CD8-positive, alpha-beta memory T cell (primary cell): ENCODE results near the gene CCR9. TPM values are rescaled to one million over a fixed set of nuclear protein-coding genes. Genes with fewer than 3 reads are reported as not detected.

Experiments
- CTCF ChIA-PET: fragments of 350-600 bp; sonication (Branson Sonifier 250); formaldehyde crosslinking; loops from one replicate; lab custom pipeline; 2021; ENCODE audit warnings: antibody characterized with exemption; lab: Charles Lee
- POLR2A ChIA-PET: fragments of 350-600 bp; sonication (Branson Sonifier 250); formaldehyde crosslinking; loops from one replicate; lab custom pipeline; 2021; ENCODE audit warnings: antibody characterized with exemption; lab: Charles Lee
- DNase-seq, 5 donors: peaks; one replicate each; pipeline versions ENCODE4 v3.0.0 to v3.0.0-alpha.2; 2020 to 2022; ENCODE audit warnings: mixed read lengths in 1 of 5
- H3K27ac ChIP-seq: one replicate; pipeline ENCODE4 v1.7.0; 2013; ENCODE audit warnings: low read depth, mild to moderate bottlenecking, low read length, moderate library complexity
- H3K27me3 ChIP-seq: 2 replicates; pipeline ENCODE4 v1.7.0; 2013; ENCODE audit warnings: low read length, mild to moderate bottlenecking; ENCODE audit not compliant: insufficient read depth, poor library complexity, severe bottlenecking
- H3K36me3 ChIP-seq: 2 replicates; pipeline ENCODE4 v1.7.0; 2013; ENCODE audit warnings: mild to moderate bottlenecking, low read length, moderate library complexity; ENCODE audit not compliant: insufficient read depth
- H3K4me1 ChIP-seq: 2 replicates; pipeline ENCODE4 v1.7.0; 2013; ENCODE audit warnings: mild to moderate bottlenecking, low read length, moderate library complexity; ENCODE audit not compliant: insufficient read depth
- H3K4me3 ChIP-seq: 2 replicates; pipeline ENCODE4 v1.7.0; 2013; ENCODE audit warnings: mild to moderate bottlenecking, low read length
- H3K9me3 ChIP-seq: 2 replicates; pipeline ENCODE4 v1.7.0; 2013; ENCODE audit warnings: mild to moderate bottlenecking, low read length
- H3K27ac Mint-ChIP-seq, 8 donors: one replicate each; pipeline ENCODE4 v1.8.0; 2020 to 2021; ENCODE audit warnings: mixed read lengths in 8 of 8, mild to moderate bottlenecking in 6 of 8, inconsistent platforms in 3 of 8, moderate library complexity in 3 of 8
- H3K27me3 Mint-ChIP-seq, 2 donors: one replicate each; pipeline ENCODE4 v1.8.0; 2020 to 2021; ENCODE audit warnings: mixed read lengths in 2 of 2, mild to moderate bottlenecking in 1 of 2, moderate library complexity in 1 of 2
- H3K36me3 Mint-ChIP-seq, 3 donors: one replicate each; pipeline ENCODE4 v1.8.0; 2020 to 2021; ENCODE audit warnings: mixed read lengths in 3 of 3, inconsistent platforms in 1 of 3, mild to moderate bottlenecking in 1 of 3
- H3K4me1 Mint-ChIP-seq, 3 donors: one replicate each; pipeline ENCODE4 v1.8.0; 2020 to 2021; ENCODE audit warnings: mixed read lengths in 3 of 3, inconsistent platforms in 1 of 3, mild to moderate bottlenecking in 1 of 3
- H3K4me3 Mint-ChIP-seq, 7 donors: one replicate each; pipeline ENCODE4 v1.8.0; 2020 to 2021; ENCODE audit warnings: mixed read lengths in 7 of 7, mild to moderate bottlenecking in 6 of 7, moderate library complexity in 4 of 7, inconsistent platforms in 2 of 7
- H3K9me3 Mint-ChIP-seq, 5 donors: one replicate each; pipeline ENCODE4 v1.8.0; 2020 to 2022; ENCODE audit warnings: mixed read lengths in 5 of 5, mild to moderate bottlenecking in 3 of 5, moderate library complexity in 2 of 5, inconsistent platforms in 1 of 5
- polyA plus RNA-seq: library from polyadenylated mRNA; unstranded; fragments of 300-500 nt; fragmentation: Illumina TruSeq; gene quantifications from one replicate; pipeline ENCODE4 v1.2.3, GENCODE V29; 2021
- total RNA-seq, 2 experiments: library from RNA; stranded (reverse); gene quantifications; one replicate each; pipeline ENCODE4 v1.2.3, GENCODE V29; 2021

Gene CCR9, protein sequence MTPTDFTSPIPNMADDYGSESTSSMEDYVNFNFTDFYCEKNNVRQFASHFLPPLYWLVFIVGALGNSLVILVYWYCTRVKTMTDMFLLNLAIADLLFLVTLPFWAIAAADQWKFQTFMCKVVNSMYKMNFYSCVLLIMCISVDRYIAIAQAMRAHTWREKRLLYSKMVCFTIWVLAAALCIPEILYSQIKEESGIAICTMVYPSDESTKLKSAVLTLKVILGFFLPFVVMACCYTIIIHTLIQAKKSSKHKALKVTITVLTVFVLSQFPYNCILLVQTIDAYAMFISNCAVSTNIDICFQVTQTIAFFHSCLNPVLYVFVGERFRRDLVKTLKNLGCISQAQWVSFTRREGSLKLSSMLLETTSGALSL
- 1 to 10 TPM; 7.3 to 8.3 TPM for total RNA-seq
- polyA plus RNA-seq, result 1.4 TPM

DNA sequence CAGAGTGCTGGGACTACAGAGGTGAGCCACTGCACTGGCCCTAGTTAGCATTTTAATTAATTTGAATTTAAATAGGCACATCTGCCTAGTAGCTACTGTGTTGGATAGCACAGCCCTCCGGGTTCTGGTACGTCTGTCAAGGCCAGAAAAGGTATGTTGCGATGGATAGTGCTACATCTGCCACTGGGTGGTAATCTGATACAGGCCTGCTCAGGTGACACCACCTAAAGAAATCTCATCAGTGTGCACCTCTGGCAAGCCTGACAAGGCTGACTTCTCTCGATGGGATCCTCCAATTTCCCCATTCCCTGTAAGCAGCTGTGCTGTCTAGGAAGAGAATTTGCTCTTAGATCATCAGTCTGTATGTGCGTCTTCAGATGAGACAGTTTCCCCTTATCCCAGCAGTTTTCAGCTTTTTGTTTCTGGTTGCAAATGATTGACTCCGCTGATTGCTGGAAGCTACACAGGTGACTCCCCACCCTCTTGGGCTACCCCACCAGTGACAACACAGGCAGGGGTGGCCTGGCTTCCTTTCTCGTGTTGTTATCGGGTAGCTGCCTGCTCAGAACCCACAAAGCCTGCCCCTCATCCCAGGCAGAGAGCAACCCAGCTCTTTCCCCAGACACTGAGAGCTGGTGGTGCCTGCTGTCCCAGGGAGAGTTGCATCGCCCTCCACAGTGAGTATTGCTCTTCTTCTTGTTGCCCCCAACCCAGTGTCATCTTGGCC lies at the start of gene CCR9:
Gene CCR9 (plus strand): TSS at position 565 of the 727 bp plus-strand sequence. CDS start 8,391 bp downstream, outside the sequence.
- no peaks in the 10 kb centered on the region for H3K9me3 ChIP-seq
- H3K4me3 Mint-ChIP-seq, result peak within 1 kb of the TSS in 6 of 7 donors; percentile 3 to 71 (median 40)
- ChIA-PET POLR2A (interaction anchor here (0.6 to 1.3 kb wide), 2 partner anchors 35 to 60 kb away, joined by 3 to 6 read pairs; no protein-coding TSS in a partner anchor), CTCF (interaction anchor here (1.2 to 1.4 kb wide), 2 partner anchors 11 to 55 kb away, joined by 3 to 5 read pairs; no protein-coding TSS in a partner anchor)
- H3K36me3 ChIP-seq, result no peaks in the 10 kb centered on the region
- H3K4me1 Mint-ChIP-seq, result peaks cover 7 to 55% (median 19%) of the 10 kb centered on the region in 3 donors
- peaks cover 7% of the 10 kb centered on the region for H3K27me3 ChIP-seq
- H3K9me3 Mint-ChIP-seq, result no peaks in the 10 kb centered on the region
- no peak within 1 kb of the TSS for H3K4me3 ChIP-seq
- peaks cover 17% of the 10 kb centered on the region for H3K4me1 ChIP-seq
- H3K27me3 Mint-ChIP-seq, result peaks cover 13% of the 10 kb centered on the region in 2 donors
- peak within 1 kb of the TSS in 6 of 8 donors; percentile 7 to 82 (median 25) for H3K27ac Mint-ChIP-seq
- peak in 1 of 5 donors; percentile 77 for DNase-seq
- no peak within 1 kb of the TSS for H3K27ac ChIP-seq
- peaks cover 0 to 16% (median 2%) of the 10 kb centered on the region in 3 donors for H3K36me3 Mint-ChIP-seq

DNA sequence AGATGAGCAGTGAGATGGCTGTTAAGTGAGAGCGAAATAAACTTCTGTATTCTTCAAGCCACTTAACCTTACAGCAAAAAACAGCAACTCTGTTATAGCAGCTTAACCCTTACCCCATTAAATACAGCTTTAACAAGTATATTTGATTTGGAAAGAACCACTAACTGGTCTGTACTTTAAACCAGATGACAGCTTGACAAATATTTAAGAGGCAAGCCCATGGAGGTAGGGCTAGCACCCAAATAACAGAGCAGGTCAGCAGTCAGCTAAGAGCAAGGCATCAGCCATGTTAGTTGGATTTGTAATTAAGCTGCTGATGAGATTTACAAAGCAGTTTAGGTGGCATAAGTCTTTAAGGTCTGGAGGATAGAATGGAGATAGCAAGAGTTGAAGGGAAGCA lies 47.9 kb upstream of the CCR9 start:
- DNase-seq, result no peak
- Histone ChIP-seq H3K4me1 (peaks cover 15% of the 10 kb centered on the region), H3K4me3 (no peak overlapping the region), H3K9me3 (no peaks in the 10 kb centered on the region), H3K36me3 (peaks cover 11% of the 10 kb centered on the region), H3K27ac (no peak overlapping the region), H3K27me3 (no peaks in the 10 kb centered on the region)
- no peaks in the 10 kb centered on the region for H3K9me3 Mint-ChIP-seq
- peaks cover 20 to 32% (median 21%) of the 10 kb centered on the region in 3 donors for H3K4me1 Mint-ChIP-seq
- H3K36me3 Mint-ChIP-seq, result peaks cover 7 to 38% (median 13%) of the 10 kb centered on the region in 3 donors
- CTCF ChIA-PET, result no interaction called here
- peaks cover 0 to 2% of the 10 kb centered on the region in 2 donors for H3K27me3 Mint-ChIP-seq
- H3K27ac Mint-ChIP-seq, result no peak overlapping the region
- H3K4me3 Mint-ChIP-seq, result no peak overlapping the region
- POLR2A ChIA-PET, result no interaction called here

DNA sequence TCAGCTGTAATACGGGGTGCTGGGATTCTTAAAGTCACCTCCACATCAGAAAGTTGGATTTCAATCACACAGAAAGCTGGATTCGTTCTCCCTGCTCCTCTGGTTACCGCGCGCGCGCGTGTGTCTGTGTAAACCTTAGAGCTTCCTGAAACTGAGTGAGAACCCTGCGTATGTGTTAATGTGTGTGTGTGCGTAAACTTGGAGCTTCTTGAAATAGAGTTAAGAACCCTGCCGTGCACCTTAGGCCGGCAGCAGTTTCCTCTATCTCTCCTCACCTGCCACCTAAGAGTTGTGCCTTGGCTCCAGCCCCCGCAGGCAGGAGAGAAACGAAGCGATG lies 45.0 kb upstream of the CCR9 start:
- Histone ChIP-seq H3K27me3 (no peaks in the 10 kb centered on the region), H3K27ac (peak overlapping the region; percentile 87), H3K4me3 (peak overlapping the region; percentile 78), H3K4me1 (peaks cover 15% of the 10 kb centered on the region), H3K36me3 (no peaks in the 10 kb centered on the region), H3K9me3 (no peaks in the 10 kb centered on the region)
- ChIA-PET CTCF (interaction anchor here (0.7 to 2.5 kb wide), 8 partner anchors 16 to 135 kb away, joined by 3 to 11 read pairs (median 4); no protein-coding TSS in a partner anchor), POLR2A (interaction anchor here (0.9 to 1.2 kb wide), 2 partner anchors 31 to 40 kb away, joined by 3 read pairs; no protein-coding TSS in a partner anchor)
- no peak for DNase-seq
- H3K36me3 Mint-ChIP-seq, result peaks cover 4 to 20% (median 7%) of the 10 kb centered on the region in 3 donors
- H3K27me3 Mint-ChIP-seq, result peaks cover 0 to 2% of the 10 kb centered on the region in 2 donors
- H3K27ac Mint-ChIP-seq, result peak overlapping the region; percentile 87 to 98 (median 96)
- peaks cover 20 to 44% (median 21%) of the 10 kb centered on the region in 3 donors for H3K4me1 Mint-ChIP-seq
- peak overlapping the region; percentile 91 to 98 (median 94) for H3K4me3 Mint-ChIP-seq
- no peaks in the 10 kb centered on the region for H3K9me3 Mint-ChIP-seq

DNA sequence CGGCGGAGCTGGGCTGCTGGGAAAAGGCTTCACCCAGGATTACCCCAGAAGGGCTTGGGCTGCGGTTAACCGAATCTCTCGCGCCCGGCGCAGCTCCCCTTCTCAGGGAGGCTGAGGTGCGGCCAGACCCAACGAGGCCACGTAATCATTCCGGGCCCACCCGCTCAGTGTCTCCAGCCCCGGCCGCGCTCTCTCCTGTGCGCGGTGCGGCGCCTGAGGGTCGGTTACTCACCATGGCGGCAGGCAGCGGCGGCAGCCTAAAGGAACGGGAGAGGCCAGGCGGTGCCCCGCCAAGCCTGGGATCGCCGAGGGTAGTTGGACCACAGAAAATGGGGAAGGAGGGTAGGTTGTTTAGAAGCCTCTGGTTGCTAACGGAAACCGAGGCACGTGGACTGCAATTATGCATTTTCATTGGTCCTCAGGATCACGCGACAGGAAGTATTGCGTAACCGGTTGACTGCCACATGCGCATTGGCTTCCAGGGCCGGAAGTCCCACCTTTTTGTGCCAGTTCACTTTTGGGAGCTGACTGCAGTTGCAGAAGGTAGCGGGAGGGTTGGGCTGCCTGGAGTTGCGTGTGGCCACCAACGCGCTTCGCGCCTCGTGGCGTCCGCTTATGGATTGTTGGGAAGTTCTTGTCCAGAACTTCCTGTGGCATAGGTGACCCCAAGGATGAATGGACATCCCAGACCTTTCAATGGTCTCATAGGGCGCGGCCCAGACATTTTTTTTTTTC lies 44.4 kb upstream of the CCR9 start, which contains the start of gene LZTFL1:
Gene LZTFL1 (minus strand): TSS at position 363 of the 735 bp plus-strand sequence. CDS start 128 bp downstream, at position 235.
- Histone ChIP-seq H3K4me3 (peak within 1 kb of the TSS; percentile 78), H3K9me3 (no peaks in the 10 kb centered on the region), H3K27me3 (no peaks in the 10 kb centered on the region), H3K4me1 (peaks cover 15% of the 10 kb centered on the region), H3K36me3 (no peaks in the 10 kb centered on the region), H3K27ac (peak within 1 kb of the TSS; percentile 87)
- ChIA-PET CTCF (interaction anchor here (0.7 to 2.5 kb wide), 10 partner anchors 11 to 134 kb away, joined by 3 to 11 read pairs (median 3); no protein-coding TSS in a partner anchor), POLR2A (interaction anchor here (0.6 to 1.4 kb wide), 4 partner anchors 14 to 30 kb away, joined by 3 to 4 read pairs (median 4); no protein-coding TSS in a partner anchor)
- H3K36me3 Mint-ChIP-seq, result peaks cover under 1 to 14% (median 3%) of the 10 kb centered on the region in 3 donors
- H3K27ac Mint-ChIP-seq, result peak within 1 kb of the TSS; percentile 87 to 98 (median 96)
- no peaks in the 10 kb centered on the region for H3K9me3 Mint-ChIP-seq
- DNase-seq, result peak; percentile 74 to 95 (median 88)
- H3K27me3 Mint-ChIP-seq, result peaks cover 0 to 6% of the 10 kb centered on the region in 2 donors
- H3K4me3 Mint-ChIP-seq, result peak within 1 kb of the TSS; percentile 91 to 98 (median 94)
- H3K4me1 Mint-ChIP-seq, result peaks cover 20 to 44% (median 21%) of the 10 kb centered on the region in 3 donors

DNA sequence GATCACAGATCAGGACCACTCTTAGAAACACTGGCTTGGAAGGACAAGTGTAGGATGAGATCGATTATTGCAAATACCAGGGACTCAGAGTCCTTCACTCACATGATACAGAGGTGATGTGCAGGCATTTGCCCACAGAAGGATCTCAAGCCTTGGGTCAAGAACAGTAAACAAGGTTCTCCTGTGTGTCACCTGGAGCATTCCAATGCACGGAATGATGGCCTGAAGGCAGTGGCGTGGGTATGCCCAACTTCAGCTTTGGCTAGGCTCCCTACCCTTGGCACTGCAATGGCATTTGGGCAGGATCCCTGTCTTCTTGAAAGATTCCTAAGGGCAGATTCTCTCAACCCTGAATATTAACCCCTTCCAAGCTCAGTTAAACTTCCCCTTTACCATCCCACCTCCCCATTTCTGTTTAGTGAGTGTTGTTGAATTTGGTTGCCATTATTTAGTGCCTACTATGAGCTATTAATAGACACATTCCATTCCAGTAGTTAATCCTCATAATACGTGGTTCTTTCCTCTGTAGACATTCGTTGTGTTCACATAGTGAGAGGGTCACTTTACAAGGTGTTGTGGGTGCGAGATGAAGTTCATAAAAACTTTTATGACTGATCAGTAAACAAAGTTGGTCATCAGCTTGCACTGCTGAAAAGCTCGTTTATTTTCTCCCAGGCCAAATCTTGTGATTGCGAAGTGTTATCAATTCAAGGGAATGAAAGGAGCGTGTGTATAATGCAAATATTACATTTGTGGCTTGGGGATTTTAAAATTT lies 43.3 kb upstream of the CCR9 start:
- Mint-ChIP-seq H3K4me3 (peak overlapping the region in 3 of 7 donors; percentile 91 to 95 (median 94)), H3K4me1 (peaks cover 20 to 43% (median 21%) of the 10 kb centered on the region in 3 donors), H3K9me3 (no peaks in the 10 kb centered on the region), H3K27ac (peak overlapping the region in 3 of 8 donors; percentile 30 to 87 (median 61)), H3K36me3 (peaks cover 0 to 8% (median 2%) of the 10 kb centered on the region in 3 donors), H3K27me3 (peaks cover 0 to 10% of the 10 kb centered on the region in 2 donors)
- H3K27me3 ChIP-seq, result no peaks in the 10 kb centered on the region
- no peaks in the 10 kb centered on the region for H3K9me3 ChIP-seq
- H3K27ac ChIP-seq, result no peak overlapping the region
- H3K36me3 ChIP-seq, result no peaks in the 10 kb centered on the region
- ChIA-PET POLR2A (interaction anchor here (1.4 kb wide), 1 partner anchor 22 kb away, joined by 4 read pairs; no protein-coding TSS in a partner anchor), CTCF (interaction anchor here (0.7 to 2.5 kb wide), 6 partner anchors 12 to 133 kb away, joined by 3 to 11 read pairs (median 3); no protein-coding TSS in a partner anchor)
- H3K4me3 ChIP-seq, result no peak overlapping the region
- peaks cover 15% of the 10 kb centered on the region for H3K4me1 ChIP-seq
- no peak for DNase-seq

DNA sequence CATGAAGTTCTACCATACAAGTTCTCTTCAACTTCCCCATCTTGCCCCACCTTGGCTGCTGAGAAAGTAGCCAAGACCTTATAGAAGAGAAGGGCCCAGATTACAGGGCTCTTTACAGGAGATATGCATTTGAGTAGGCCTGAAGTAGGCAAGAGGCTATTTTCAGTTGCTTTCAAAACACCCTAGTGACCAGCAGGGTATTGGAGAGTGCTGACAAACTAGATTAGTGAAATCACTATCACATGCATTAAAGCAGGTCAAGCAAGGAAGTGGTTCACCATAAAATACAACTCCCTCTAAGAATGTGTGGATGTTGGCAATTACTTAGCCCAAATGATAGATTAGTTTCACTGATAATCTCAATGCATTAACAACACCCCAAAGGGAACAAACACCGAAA lies 41.7 kb upstream of the CCR9 start:
- Histone ChIP-seq H3K4me3 (no peak overlapping the region), H3K4me1 (peaks cover 15% of the 10 kb centered on the region), H3K36me3 (no peaks in the 10 kb centered on the region), H3K27ac (no peak overlapping the region), H3K9me3 (no peaks in the 10 kb centered on the region), H3K27me3 (no peaks in the 10 kb centered on the region)
- peaks cover 20 to 37% (median 21%) of the 10 kb centered on the region in 3 donors for H3K4me1 Mint-ChIP-seq
- DNase-seq, result no peak
- peaks cover 0 to 6% (median 1%) of the 10 kb centered on the region in 3 donors for H3K36me3 Mint-ChIP-seq
- peak overlapping the region in 1 of 8 donors; percentile 32 for H3K27ac Mint-ChIP-seq
- no peak overlapping the region for H3K4me3 Mint-ChIP-seq
- CTCF ChIA-PET, result no interaction called here
- H3K9me3 Mint-ChIP-seq, result no peaks in the 10 kb centered on the region
- peaks cover 3 to 10% of the 10 kb centered on the region in 2 donors for H3K27me3 Mint-ChIP-seq
- POLR2A ChIA-PET, result no interaction called here
